Astrocyte (in vitro differentiated cells and primary cell): Measurements from ENCODE around the gene EID2B.

Experiments used
- EZH2 ChIP-seq: IDR thresholded peaks from 2 replicates; pipeline ENCODE4 v1.6.1; 2012; ENCODE audit warnings: mild to moderate bottlenecking, low read length, inconsistent platforms; ENCODE audit not compliant: insufficient read depth
- TF ChIP-seq, protein P1 (sequence below): IDR thresholded peaks from 2 replicates; pipeline ENCODE4 v1.5.1; 2011; ENCODE audit warnings: low read depth, mild to moderate bottlenecking, inconsistent platforms, low read length, moderate library complexity; ENCODE audit not compliant: insufficient read depth

GRCh38 chr19:39566064-39566463, 33.4 kb upstream of the EID2B start:
- TF ChIP-seq, protein P1, sequence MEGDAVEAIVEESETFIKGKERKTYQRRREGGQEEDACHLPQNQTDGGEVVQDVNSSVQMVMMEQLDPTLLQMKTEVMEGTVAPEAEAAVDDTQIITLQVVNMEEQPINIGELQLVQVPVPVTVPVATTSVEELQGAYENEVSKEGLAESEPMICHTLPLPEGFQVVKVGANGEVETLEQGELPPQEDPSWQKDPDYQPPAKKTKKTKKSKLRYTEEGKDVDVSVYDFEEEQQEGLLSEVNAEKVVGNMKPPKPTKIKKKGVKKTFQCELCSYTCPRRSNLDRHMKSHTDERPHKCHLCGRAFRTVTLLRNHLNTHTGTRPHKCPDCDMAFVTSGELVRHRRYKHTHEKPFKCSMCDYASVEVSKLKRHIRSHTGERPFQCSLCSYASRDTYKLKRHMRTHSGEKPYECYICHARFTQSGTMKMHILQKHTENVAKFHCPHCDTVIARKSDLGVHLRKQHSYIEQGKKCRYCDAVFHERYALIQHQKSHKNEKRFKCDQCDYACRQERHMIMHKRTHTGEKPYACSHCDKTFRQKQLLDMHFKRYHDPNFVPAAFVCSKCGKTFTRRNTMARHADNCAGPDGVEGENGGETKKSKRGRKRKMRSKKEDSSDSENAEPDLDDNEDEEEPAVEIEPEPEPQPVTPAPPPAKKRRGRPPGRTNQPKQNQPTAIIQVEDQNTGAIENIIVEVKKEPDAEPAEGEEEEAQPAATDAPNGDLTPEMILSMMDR: no peak
- TF ChIP-seq EZH2: no peak
